GM18873 (cell line): ENCODE measurements around the gene RBPMS2.
"Not testable (repeated sequence)": the region's sequence is repeated elsewhere in the genome, so short reads cannot be mapped to it uniquely, and the experiment has no call there.

Source experiments
- ATAC-seq: cut with Tn5 transposase; IDR thresholded peaks from one replicate; pipeline ENCODE4 v1.9.1; 2021; ENCODE audit warnings: mild to moderate bottlenecking, moderate library complexity, moderate number of reproducible peaks; ENCODE audit not compliant: unreplicated experiment, low FRiP score

The RBPMS2 gene

GRCh38 chr15:64755427-64755940 lies 19.9 kb downstream of the RBPMS2 start:
- ATAC-seq, result no peak

GRCh38 chr15:64754663-64755426 lies 20.5 kb downstream of the RBPMS2 start:
- ATAC-seq, result no peak

- ATAC-seq, result no peak
Observed at GRCh38 chr15:64753480-64754185, 21.8 kb downstream of the RBPMS2 start.

GRCh38 chr15:64751464-64751863 lies 23.9 kb downstream of the RBPMS2 start:
- ATAC-seq, result no peak

- no peak for ATAC-seq
Observed at GRCh38 chr15:64749999-64750657, 25.3 kb downstream of the RBPMS2 start.

- no peak for ATAC-seq
Observed at GRCh38 chr15:64749167-64749566, 26.2 kb downstream of the RBPMS2 start.

GRCh38 chr15:64748251-64748650 lies 27.1 kb downstream of the RBPMS2 start:
- no peak for ATAC-seq

GRCh38 chr15:64747578-64747977 lies 27.8 kb downstream of the RBPMS2 start:
- ATAC-seq, result no peak

- ATAC-seq, result no peak
Observed at GRCh38 chr15:64746921-64747320, 28.5 kb downstream of the RBPMS2 start.

- no peak for ATAC-seq
Observed at GRCh38 chr15:64746356-64746755, 29.0 kb downstream of the RBPMS2 start.

- no peak for ATAC-seq
Observed at GRCh38 chr15:64743691-64744090, 31.7 kb downstream of the RBPMS2 start.

GRCh38 chr15:64742921-64743320 lies 32.5 kb downstream of the RBPMS2 start:
- ATAC-seq, result no peak

- no peak for ATAC-seq
Observed at GRCh38 chr15:64742385-64742784, 33.0 kb downstream of the RBPMS2 start.

GRCh38 chr15:64741708-64742107 lies 33.7 kb downstream of the RBPMS2 start:
- not testable (repeated sequence) for ATAC-seq

- no peak for ATAC-seq
Observed at GRCh38 chr15:64740311-64741170, 34.8 kb downstream of the RBPMS2 start.

GRCh38 chr15:64739577-64740143 lies 35.7 kb downstream of the RBPMS2 start:
- ATAC-seq, result no peak

GRCh38 chr15:64739156-64739555 lies 36.2 kb downstream of the RBPMS2 start:
- ATAC-seq, result no peak

GRCh38 chr15:64738226-64739095 lies 36.9 kb downstream of the RBPMS2 start:
- ATAC-seq, result no peak
